ENCODE data around the gene GSN. TPM values are rescaled to one million over a fixed set of nuclear protein-coding genes. Genes with fewer than 3 reads are reported as not detected.

The GSN gene
- total and polyA plus RNA-seq, 2 of the 13 experiments (the other 11 are each of a cell fraction or from before 2014, with no cell fraction given) = 294 to 307 TPM

GRCh38 chr9:121296213-121297127 is 28.5 kb downstream of the GSN start (continued):
- TF ChIP-seq, protein P1, sequence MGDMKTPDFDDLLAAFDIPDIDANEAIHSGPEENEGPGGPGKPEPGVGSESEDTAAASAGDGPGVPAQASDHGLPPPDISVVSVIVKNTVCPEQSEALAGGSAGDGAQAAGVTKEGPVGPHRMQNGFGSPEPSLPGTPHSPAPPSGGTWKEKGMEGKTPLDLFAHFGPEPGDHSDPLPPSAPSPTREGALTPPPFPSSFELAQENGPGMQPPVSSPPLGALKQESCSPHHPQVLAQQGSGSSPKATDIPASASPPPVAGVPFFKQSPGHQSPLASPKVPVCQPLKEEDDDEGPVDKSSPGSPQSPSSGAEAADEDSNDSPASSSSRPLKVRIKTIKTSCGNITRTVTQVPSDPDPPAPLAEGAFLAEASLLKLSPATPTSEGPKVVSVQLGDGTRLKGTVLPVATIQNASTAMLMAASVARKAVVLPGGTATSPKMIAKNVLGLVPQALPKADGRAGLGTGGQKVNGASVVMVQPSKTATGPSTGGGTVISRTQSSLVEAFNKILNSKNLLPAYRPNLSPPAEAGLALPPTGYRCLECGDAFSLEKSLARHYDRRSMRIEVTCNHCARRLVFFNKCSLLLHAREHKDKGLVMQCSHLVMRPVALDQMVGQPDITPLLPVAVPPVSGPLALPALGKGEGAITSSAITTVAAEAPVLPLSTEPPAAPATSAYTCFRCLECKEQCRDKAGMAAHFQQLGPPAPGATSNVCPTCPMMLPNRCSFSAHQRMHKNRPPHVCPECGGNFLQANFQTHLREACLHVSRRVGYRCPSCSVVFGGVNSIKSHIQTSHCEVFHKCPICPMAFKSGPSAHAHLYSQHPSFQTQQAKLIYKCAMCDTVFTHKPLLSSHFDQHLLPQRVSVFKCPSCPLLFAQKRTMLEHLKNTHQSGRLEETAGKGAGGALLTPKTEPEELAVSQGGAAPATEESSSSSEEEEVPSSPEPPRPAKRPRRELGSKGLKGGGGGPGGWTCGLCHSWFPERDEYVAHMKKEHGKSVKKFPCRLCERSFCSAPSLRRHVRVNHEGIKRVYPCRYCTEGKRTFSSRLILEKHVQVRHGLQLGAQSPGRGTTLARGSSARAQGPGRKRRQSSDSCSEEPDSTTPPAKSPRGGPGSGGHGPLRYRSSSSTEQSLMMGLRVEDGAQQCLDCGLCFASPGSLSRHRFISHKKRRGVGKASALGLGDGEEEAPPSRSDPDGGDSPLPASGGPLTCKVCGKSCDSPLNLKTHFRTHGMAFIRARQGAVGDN (CRISPR knock-in tag; IDR thresholded peaks at IDR 0.05) = peak; percentile 83
- no peak for TF ChIP-seq DNMT1 (CRISPR knock-in tag; IDR thresholded peaks at IDR 0.05)
- TF ChIP-seq TP53 (CRISPR knock-in tag; conservative IDR thresholded peaks at IDR 0.05) = 0 out of 2 replicates have a peak, but pooled peaks have one; percentile 64
- TF ChIP-seq, protein P2, sequence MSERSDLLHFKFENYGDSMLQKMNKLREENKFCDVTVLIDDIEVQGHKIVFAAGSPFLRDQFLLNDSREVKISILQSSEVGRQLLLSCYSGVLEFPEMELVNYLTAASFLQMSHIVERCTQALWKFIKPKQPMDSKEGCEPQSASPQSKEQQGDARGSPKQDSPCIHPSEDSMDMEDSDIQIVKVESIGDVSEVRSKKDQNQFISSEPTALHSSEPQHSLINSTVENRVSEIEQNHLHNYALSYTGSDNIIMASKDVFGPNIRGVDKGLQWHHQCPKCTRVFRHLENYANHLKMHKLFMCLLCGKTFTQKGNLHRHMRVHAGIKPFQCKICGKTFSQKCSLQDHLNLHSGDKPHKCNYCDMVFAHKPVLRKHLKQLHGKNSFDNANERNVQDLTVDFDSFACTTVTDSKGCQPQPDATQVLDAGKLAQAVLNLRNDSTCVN (CRISPR knock-in tag; IDR thresholded peaks at IDR 0.05; ENCODE audit: borderline replicate concordance) = peak; percentile 54; the same call in 1 of the 2 replicates
- peak; percentile 96 for TF ChIP-seq HIC2 (CRISPR knock-in tag; IDR thresholded peaks at IDR 0.05; ENCODE audit: low read depth)
- TF ChIP-seq SOX6 (IDR thresholded peaks at IDR 0.05) = no peak
- TF ChIP-seq SOX6 (CRISPR knock-in tag; IDR thresholded peaks at IDR 0.05) = peak; percentile 91
- peak; percentile 68; the same call in 1 of the 2 replicates for TF ChIP-seq HMG20B (CRISPR knock-in tag; conservative IDR thresholded peaks at IDR 0.05)
- TF ChIP-seq, protein P3, sequence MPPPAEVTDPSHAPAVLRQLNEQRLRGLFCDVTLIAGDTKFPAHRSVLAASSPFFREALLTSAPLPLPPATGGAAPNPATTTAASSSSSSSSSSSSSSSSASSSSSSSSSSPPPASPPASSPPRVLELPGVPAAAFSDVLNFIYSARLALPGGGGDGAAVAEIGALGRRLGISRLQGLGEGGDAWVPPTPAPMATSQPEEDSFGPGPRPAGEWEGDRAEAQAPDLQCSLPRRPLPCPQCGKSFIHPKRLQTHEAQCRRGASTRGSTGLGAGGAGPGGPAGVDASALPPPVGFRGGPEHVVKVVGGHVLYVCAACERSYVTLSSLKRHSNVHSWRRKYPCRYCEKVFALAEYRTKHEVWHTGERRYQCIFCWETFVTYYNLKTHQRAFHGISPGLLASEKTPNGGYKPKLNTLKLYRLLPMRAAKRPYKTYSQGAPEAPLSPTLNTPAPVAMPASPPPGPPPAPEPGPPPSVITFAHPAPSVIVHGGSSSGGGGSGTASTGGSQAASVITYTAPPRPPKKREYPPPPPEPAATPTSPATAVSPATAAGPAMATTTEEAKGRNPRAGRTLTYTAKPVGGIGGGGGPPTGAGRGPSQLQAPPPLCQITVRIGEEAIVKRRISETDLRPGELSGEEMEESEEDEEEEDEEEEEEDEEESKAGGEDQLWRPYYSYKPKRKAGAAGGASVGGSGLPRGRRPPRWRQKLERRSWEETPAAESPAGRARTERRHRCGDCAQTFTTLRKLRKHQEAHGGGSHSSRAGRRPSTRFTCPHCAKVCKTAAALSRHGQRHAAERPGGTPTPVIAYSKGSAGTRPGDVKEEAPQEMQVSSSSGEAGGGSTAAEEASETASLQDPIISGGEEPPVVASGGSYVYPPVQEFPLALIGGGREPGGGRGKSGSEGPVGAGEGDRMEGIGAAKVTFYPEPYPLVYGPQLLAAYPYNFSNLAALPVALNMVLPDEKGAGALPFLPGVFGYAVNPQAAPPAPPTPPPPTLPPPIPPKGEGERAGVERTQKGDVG (CRISPR knock-in tag; IDR thresholded peaks at IDR 0.05; ENCODE audit: borderline replicate concordance) = no peak
- no peak; the same call in 1 of the 2 replicates for TF ChIP-seq NR0B2 (CRISPR knock-in tag; IDR thresholded peaks at IDR 0.05)
- peak; percentile 11; the same call in 1 of the 2 replicates for TF ChIP-seq ZFP82 (CRISPR knock-in tag; IDR thresholded peaks at IDR 0.05; ENCODE audit: borderline replicate concordance)
- TF ChIP-seq FIP1L1 (IDR thresholded peaks at IDR 0.05; ENCODE audit: borderline replicate concordance, insufficient read depth, low read depth, low read length) = no peak
- TF ChIP-seq JUN (CRISPR knock-in tag; IDR thresholded peaks at IDR 0.05) = 0 out of 2 replicates have a peak, but pooled peaks have one; percentile 24
- TF ChIP-seq POLR2A (IDR thresholded peaks at IDR 0.05; ENCODE audit: insufficient read depth in 1 of 2, low read depth in 2 of 2, low read length in 2 of 2) = no peak; a peak in 1 of 4 replicates
- 0 out of 2 replicates have a peak, but pooled peaks have one; percentile 60 for TF ChIP-seq ATF3 (CRISPR knock-in tag; IDR thresholded peaks at IDR 0.05)
- TF ChIP-seq MAX (IDR thresholded peaks at IDR 0.05) = no peak

All from HepG2 (cell line).